Sigmoid colon (tissue), 4 donors: ENCODE measurements around the gene WASHC4.

ENCODE experiments used
- POLR2A ChIP-seq, 2 donors: fragments of 450-650 bp; IDR thresholded peaks; one replicate each; pipeline ENCODE4 v1.6.1; 2016; ENCODE audit warnings: antibody characterized with exemption in 2 of 2, mild to moderate bottlenecking in 2 of 2, moderate library complexity in 2 of 2
- POLR2AphosphoS5 ChIP-seq, 4 donors: sonication (generic); formaldehyde crosslinking; IDR thresholded peaks; one replicate each; pipeline ENCODE4 v1.6.1; 2017; ENCODE audit warnings: antibody characterized with exemption in 4 of 4
- TF ChIP-seq, protein P1 (sequence below), 4 experiments: fragments of 450-650 bp in 3 of 4; fragments of 200-600 bp in 1 of 4; IDR thresholded peaks; one replicate each; pipeline ENCODE4 v1.5.1; 2016 to 2019; ENCODE audit warnings: antibody characterized with exemption in 4 of 4, mild to moderate bottlenecking in 3 of 4, moderate library complexity in 2 of 4

DNA sequence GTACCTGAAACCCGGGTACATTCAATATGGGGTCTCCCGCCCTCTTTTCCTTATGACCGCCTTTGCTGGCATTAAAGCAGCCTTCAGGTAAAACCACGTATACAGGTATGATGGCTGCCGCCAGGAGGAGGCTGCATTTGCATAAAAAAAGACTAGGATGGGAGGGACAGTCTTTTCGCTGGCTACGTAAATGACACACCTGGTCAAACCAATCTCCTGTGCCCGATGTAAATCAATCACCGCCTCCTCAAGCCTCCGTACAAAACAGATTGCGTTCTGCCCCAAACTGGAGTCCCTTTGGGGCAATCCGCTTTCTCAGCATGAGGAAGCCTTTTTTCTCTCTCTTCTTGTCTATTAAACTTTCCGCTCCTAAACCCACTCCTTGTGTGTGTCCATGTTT, 15.2 kb upstream of the WASHC4 start:
- TF ChIP-seq POLR2A (IDR thresholded peaks at IDR 0.05), result no peak
- TF ChIP-seq POLR2AphosphoS5 (IDR thresholded peaks at IDR 0.05), result no peak
- TF ChIP-seq, protein P1, sequence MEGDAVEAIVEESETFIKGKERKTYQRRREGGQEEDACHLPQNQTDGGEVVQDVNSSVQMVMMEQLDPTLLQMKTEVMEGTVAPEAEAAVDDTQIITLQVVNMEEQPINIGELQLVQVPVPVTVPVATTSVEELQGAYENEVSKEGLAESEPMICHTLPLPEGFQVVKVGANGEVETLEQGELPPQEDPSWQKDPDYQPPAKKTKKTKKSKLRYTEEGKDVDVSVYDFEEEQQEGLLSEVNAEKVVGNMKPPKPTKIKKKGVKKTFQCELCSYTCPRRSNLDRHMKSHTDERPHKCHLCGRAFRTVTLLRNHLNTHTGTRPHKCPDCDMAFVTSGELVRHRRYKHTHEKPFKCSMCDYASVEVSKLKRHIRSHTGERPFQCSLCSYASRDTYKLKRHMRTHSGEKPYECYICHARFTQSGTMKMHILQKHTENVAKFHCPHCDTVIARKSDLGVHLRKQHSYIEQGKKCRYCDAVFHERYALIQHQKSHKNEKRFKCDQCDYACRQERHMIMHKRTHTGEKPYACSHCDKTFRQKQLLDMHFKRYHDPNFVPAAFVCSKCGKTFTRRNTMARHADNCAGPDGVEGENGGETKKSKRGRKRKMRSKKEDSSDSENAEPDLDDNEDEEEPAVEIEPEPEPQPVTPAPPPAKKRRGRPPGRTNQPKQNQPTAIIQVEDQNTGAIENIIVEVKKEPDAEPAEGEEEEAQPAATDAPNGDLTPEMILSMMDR (IDR thresholded peaks at IDR 0.05), result no peak
